Left lung (tissue), 10 donors: ENCODE data around the gene CRYBA2. TPM values are rescaled to one million over a fixed set of nuclear protein-coding genes. Genes with fewer than 3 reads are reported as not detected.

Source experiments
- ATAC-seq: fragments of 200-7000 bp; cut with Tn5 transposase; one replicate; pipeline ENCODE4 v1.9.1; 2020; ENCODE audit warnings: moderate library complexity
- DNase-seq, 4 donors: peaks; one replicate each; pipeline ENCODE4 v3.0.0-alpha.2; 2013 to 2020
- H3K27ac ChIP-seq, 2 donors: fragments of 200-600 bp; sonication (generic) in 1 of 2; one replicate each; pipeline versions ENCODE4 v1.5.0 to v1.8.0; 2020 to 2021
- H3K27me3 ChIP-seq, 2 donors: fragments of 200-600 bp; sonication (generic) in 1 of 2; one replicate each; pipeline versions ENCODE4 v1.5.0 to v1.8.0; 2020 to 2021
- H3K36me3 ChIP-seq, 2 donors: fragments of 200-600 bp; sonication (generic) in 1 of 2; one replicate each; pipeline versions ENCODE4 v1.5.0 to v1.8.0; 2020 to 2021
- H3K4me1 ChIP-seq, 2 donors: fragments of 200-600 bp; one replicate each; pipeline ENCODE4 v1.8.0; 2021
- H3K4me3 ChIP-seq, 2 donors: fragments of 200-600 bp; sonication (generic) in 1 of 2; one replicate each; pipeline versions ENCODE4 v1.5.0 to v1.8.0; 2020 to 2021; ENCODE audit warnings: mild to moderate bottlenecking in 1 of 2
- H3K9me3 ChIP-seq, 2 donors: fragments of 200-600 bp; sonication (generic) in 1 of 2; one replicate each; pipeline versions ENCODE4 v1.5.0 to v1.8.0; 2020 to 2021
- CTCF ChIP-seq, 2 donors: fragments of 200-600 bp; sonication (generic) in 1 of 2; IDR thresholded peaks; one replicate each; pipeline versions ENCODE4 v1.5.0 to v1.8.0; 2021; ENCODE audit warnings: antibody characterized with exemption in 2 of 2
- intact Hi-C, 2 donors: fragments of 100-400 bp; cut with DNase I; formaldehyde crosslinking; loops; one replicate each; pipeline versions ENCODE4 v1.11.2 to v1.14.2; 2022
- polyA plus RNA-seq, 6 donors: library from polyadenylated mRNA; unstranded; fragments of 120-200 nt; gene quantifications; one replicate each; pipeline ENCODE4 v1.2.1, GENCODE V29; 2013; ENCODE audit not compliant: insufficient read length in 6 of 6
- total RNA-seq, 2 donors: library from RNA; stranded (reverse); fragmentation: NEBNext Ultra II Directional; extraction: Animal tissue kit (Norgen Biotek cat#: 25700); gene quantifications; one replicate each; pipeline ENCODE4 v1.2.1, GENCODE V29; 2021
- donor health status: DM: no; HTN: yes; CAD: no.
- donor health status: DM: no; HTN: no; CAD: no.

Gene CRYBA2
- total and polyA plus RNA-seq, 8 donors = 0.22 TPM; not detected in 7

DNA sequence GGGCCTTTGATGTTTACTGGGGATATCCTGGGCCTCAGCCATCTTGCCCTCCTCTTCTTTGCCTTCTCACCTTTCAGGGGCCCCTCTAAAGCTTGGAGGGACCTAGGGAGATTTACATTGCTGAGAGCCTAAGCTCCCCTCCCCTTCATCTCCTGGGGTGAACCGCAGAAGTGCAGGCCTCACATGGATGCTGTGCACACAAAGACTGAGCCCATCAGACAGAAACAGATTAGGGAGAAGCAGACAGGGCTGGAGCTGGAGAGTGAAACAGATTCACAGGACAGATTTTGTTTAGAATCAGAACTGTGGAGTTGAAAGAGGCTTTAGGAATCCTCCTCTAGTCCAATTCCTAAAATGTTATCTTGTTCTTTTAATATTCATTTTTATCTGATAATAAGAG, 37.2 kb downstream of the CRYBA2 start:
- Histone ChIP-seq H3K4me1 (peaks cover 0 to 15% of the 10 kb centered on the region in 2 donors), H3K4me3 (no peak overlapping the region), H3K27ac (no peak overlapping the region), H3K27me3 (peaks cover 24 to 99% of the 10 kb centered on the region in 2 donors), H3K36me3 (no peaks in the 10 kb centered on the region), H3K9me3 (no peaks in the 10 kb centered on the region)
- ATAC-seq = no peak
- no peak for TF ChIP-seq CTCF (IDR thresholded peaks at IDR 0.05)
- DNase-seq = no peak
- intact Hi-C loops = no loop called here

DNA sequence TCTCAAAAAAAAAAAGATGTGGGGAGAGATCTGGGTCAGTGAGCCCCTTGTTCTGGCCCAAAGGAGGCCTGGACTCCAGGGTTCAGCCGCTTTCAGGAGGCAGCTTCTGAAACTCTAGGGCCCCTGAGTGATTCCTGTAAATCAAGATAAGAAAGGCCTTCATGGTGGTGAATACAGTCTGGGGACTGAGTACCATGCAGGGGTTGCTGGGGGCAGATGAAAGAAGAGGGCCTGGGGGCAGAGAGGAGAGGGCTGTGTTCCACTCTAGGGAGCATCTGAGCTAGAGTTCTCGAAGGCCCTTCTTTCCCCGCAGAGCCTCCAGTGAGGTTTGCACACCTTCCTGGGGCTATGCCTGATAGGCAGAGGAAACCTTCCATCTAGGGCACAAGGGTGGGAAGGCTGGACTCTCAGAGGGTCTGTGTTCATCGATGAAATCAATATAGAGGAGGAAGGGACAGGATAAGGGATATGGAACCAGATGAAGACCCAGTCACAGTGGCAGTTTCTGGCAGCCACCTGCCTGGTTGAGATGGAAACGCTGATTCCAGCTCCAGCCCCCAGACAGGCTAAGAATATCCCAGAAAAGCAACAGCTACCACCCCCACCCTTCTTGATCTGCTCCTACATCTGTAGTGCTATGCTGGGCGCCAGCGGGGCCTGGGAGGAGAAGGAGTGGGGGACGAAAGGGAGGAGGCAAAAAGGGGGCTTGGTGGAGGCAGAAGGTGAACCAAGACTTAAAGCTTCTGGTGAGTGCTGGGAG, 38.5 kb downstream of the CRYBA2 start:
- DNase-seq (no peak), ATAC-seq (no peak)
- no peak for TF ChIP-seq CTCF (IDR thresholded peaks at IDR 0.05)
- Histone ChIP-seq H3K27ac (no peak overlapping the region), H3K4me3 (no peak overlapping the region), H3K4me1 (peaks cover 0 to 5% of the 10 kb centered on the region in 2 donors), H3K27me3 (peaks cover 10 to 98% of the 10 kb centered on the region in 2 donors), H3K9me3 (no peaks in the 10 kb centered on the region), H3K36me3 (no peaks in the 10 kb centered on the region)
- intact Hi-C loops = no loop called here

- TF ChIP-seq CTCF (IDR thresholded peaks at IDR 0.05) = no peak
- H3K9me3 ChIP-seq = no peaks in the 10 kb centered on the region
- H3K36me3 ChIP-seq = no peaks in the 10 kb centered on the region
- peaks cover 0 to 96% of the 10 kb centered on the region in 2 donors for H3K27me3 ChIP-seq
- H3K4me1 ChIP-seq = no peaks in the 10 kb centered on the region
- no peak overlapping the region for H3K27ac ChIP-seq
- ATAC-seq = no peak
- intact Hi-C loops = no loop called here
- no peak overlapping the region for H3K4me3 ChIP-seq
- peak in 1 of 4 donors; percentile 49 for DNase-seq
These were observed 39.8 kb downstream of the CRYBA2 start for GRCh38 chr2:218953366-218953954.

GRCh38 chr2:218952160-218952559, 41.1 kb downstream of the CRYBA2 start:
- no peak for TF ChIP-seq CTCF (IDR thresholded peaks at IDR 0.05)
- DNase-seq (no peak), ATAC-seq (no peak)
- no peak overlapping the region for H3K27ac ChIP-seq
- H3K4me1 ChIP-seq = no peaks in the 10 kb centered on the region
- H3K9me3 ChIP-seq = no peaks in the 10 kb centered on the region
- intact Hi-C loops = no loop called here
- H3K27me3 ChIP-seq = peaks cover 0 to 93% of the 10 kb centered on the region in 2 donors
- H3K4me3 ChIP-seq = no peak overlapping the region
- H3K36me3 ChIP-seq = no peaks in the 10 kb centered on the region

DNA sequence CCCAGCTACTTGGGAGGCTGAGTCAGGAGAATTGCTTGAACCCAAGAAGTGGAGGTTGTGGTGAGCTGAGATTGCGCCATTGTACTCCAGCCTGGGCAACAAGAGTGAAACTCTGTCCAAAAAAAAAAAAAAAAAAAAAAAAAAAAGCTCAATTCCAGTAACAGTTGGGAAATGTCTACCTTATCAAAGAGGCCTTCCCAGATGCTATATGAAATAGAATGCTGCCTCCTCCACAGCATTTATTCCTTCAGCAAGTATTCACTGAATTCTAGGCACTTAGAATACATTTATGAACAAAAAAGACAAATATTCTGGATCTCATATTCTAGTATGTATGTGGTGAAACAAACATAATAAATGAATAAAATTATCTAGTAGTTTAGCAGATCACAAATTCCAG, 46.6 kb downstream of the CRYBA2 start:
- no peak for TF ChIP-seq CTCF (IDR thresholded peaks at IDR 0.05)
- intact Hi-C loops = no loop called here
- Histone ChIP-seq H3K9me3 (no peaks in the 10 kb centered on the region), H3K27me3 (peaks cover 0 to 90% of the 10 kb centered on the region in 2 donors), H3K4me1 (no peaks in the 10 kb centered on the region), H3K27ac (no peak overlapping the region), H3K4me3 (no peak overlapping the region), H3K36me3 (no peaks in the 10 kb centered on the region)
- no peak for ATAC-seq
- no peak for DNase-seq
